ENCODE results near the gene PKP4. TPM values are rescaled to one million over a fixed set of nuclear protein-coding genes. Genes with fewer than 3 reads are reported as not detected.

Gene PKP4
- total and polyA plus RNA-seq, 9 of the 15 experiments (the other 6 are each of a cell fraction or from before 2014, with no cell fraction given): 24.6 to 99.1 (median 74.0) TPM

- H3K27me3 ChIP-seq (ENCODE audit: control insufficient read depth in 2 of 2, insufficient read depth in 2 of 2, low read length in 2 of 2): peaks cover 8 to 64% of the 10 kb centered on the region in 2 experiments; a peak in 4 of 5 replicates
- H3K9me3 ChIP-seq (replicated peaks; ENCODE audit: control insufficient read depth, insufficient read depth, low read depth, low read length): no peaks in the 10 kb centered on the region
- no peak overlapping the region for H3K4me2 ChIP-seq (ENCODE audit: insufficient read depth, low read length)
- intact Hi-C loops (cut with micrococcal nuclease) (no loop called here), in situ Hi-C loops (cut with MboI) (no loop called here)
- no peak overlapping the region; a peak in 1 of 4 replicates for H3K9ac ChIP-seq (ENCODE audit: insufficient read depth in 1 of 2, low read depth in 2 of 2, low read length in 2 of 2)
- peaks cover 0 to 5% of the 10 kb centered on the region in 2 experiments; a peak in 1 of 5 replicates for H3K4me1 ChIP-seq (replicated peaks in 1 of 2; ENCODE audit: control insufficient read depth in 2 of 2, insufficient read depth in 2 of 2, low read length in 2 of 2)
- ChIA-PET POLR2A (interaction anchor here (0.6 to 2.3 kb wide), 2 partner anchors 10 to 519 kb away, joined by 4 to 8 read pairs; no protein-coding TSS in a partner anchor), CTCF (ENCODE audit: low intra/inter-chr PET ratio) (no interaction called here)
- DNase-seq (ENCODE audit: extremely low read depth in 1 of 4, low spot score in 3 of 4) (no peak), FAIRE-seq (no peak), ATAC-seq (no peak)
- under 1% methylated on average over 8 of the region's 8 CpGs for WGBS (ENCODE audit: insufficient coverage, low coverage, missing lambda C conversion rate)
- no peak overlapping the region for H3K4me3 ChIP-seq
- H3K9me1 ChIP-seq (ENCODE audit: control insufficient read depth, insufficient read depth, low read length): no peaks in the 10 kb centered on the region
- H3K27ac ChIP-seq (ENCODE audit: extremely low read depth, low read depth, low read length): no peak overlapping the region
- H2AFZ ChIP-seq (ENCODE audit: low read depth, low read length): no peak overlapping the region
- BruUV-seq (replicated peaks): no TSS peak
- peaks cover 4% of the 10 kb centered on the region; the same call in 1 of the 2 replicates for H4K20me1 ChIP-seq (replicated peaks; ENCODE audit: control insufficient read depth, insufficient read depth, low read length)
- no peaks in the 10 kb centered on the region for H3K79me2 ChIP-seq (ENCODE audit: control insufficient read depth, insufficient read depth, low read length)
- no peaks in the 10 kb centered on the region for H3K36me3 ChIP-seq (ENCODE audit: control insufficient read depth, insufficient read depth, low read length)
- TF ChIP-seq ZBTB5 (IDR thresholded peaks at IDR 0.05): no peak
- TF ChIP-seq MAFK (IDR thresholded peaks at IDR 0.05; ENCODE audit: low read length): no peak
- TF ChIP-seq ZBTB43 (CRISPR knock-in tag; IDR thresholded peaks at IDR 0.05): no peak
- TF ChIP-seq ZNF174 (CRISPR knock-in tag; IDR thresholded peaks at IDR 0.05): no peak
- no peak for TF ChIP-seq SMAD4 (CRISPR knock-in tag; conservative IDR thresholded peaks at IDR 0.05)
- TF ChIP-seq ZNF311 (CRISPR knock-in tag; IDR thresholded peaks at IDR 0.05): no peak
- TF ChIP-seq NONO (IDR thresholded peaks at IDR 0.05; ENCODE audit: low read depth in 2 of 2, low read length in 1 of 2): no peak
- TF ChIP-seq ZNF224 (CRISPR knock-in tag; IDR thresholded peaks at IDR 0.05): no peak
- no peak for TF ChIP-seq MIER1 (IDR thresholded peaks at IDR 0.05; ENCODE audit: low read depth)
- TF ChIP-seq HOXB6 (CRISPR knock-in tag; IDR thresholded peaks at IDR 0.05; ENCODE audit: borderline replicate concordance): no peak
- TF ChIP-seq PHF21A (IDR thresholded peaks at IDR 0.05; ENCODE audit: borderline replicate concordance, low read depth): no peak
These were observed 266.6 kb downstream of the PKP4 start for GRCh38 chr2:158723181-158723838.
